ENCODE measurements around the gene AHDC1.

The AHDC1 gene

GRCh38 chr1:27596986-27597385 is 7.0 kb downstream of the AHDC1 start:
- DNase-seq = no peak

- no peak for DNase-seq
These were observed 7.7 kb downstream of the AHDC1 start for GRCh38 chr1:27596261-27596660.

GRCh38 chr1:27595597-27595996 is 8.3 kb downstream of the AHDC1 start:
- DNase-seq = no peak

GRCh38 chr1:27594564-27595510 is 9.1 kb downstream of the AHDC1 start:
- no peak for DNase-seq

GRCh38 chr1:27593678-27594563 is 10.0 kb downstream of the AHDC1 start:
- DNase-seq = no peak

GRCh38 chr1:27592931-27593677 is 10.8 kb downstream of the AHDC1 start:
- DNase-seq = no peak

GRCh38 chr1:27592232-27592930 is 11.6 kb downstream of the AHDC1 start:
- no peak for DNase-seq

GRCh38 chr1:27591622-27592021 is 12.3 kb downstream of the AHDC1 start:
- no peak for DNase-seq

- DNase-seq = no peak
These were observed 12.9 kb downstream of the AHDC1 start for GRCh38 chr1:27590917-27591508.

GRCh38 chr1:27589841-27590426 is 14.0 kb downstream of the AHDC1 start:
- no peak for DNase-seq

GRCh38 chr1:27589441-27589840 is 14.5 kb downstream of the AHDC1 start:
- DNase-seq = no peak

- no peak for DNase-seq
These were observed 15.4 kb downstream of the AHDC1 start for GRCh38 chr1:27588256-27589232.

- DNase-seq = no peak
These were observed 18.3 kb downstream of the AHDC1 start for GRCh38 chr1:27585684-27586083.

- no peak for DNase-seq
These were observed 19.5 kb downstream of the AHDC1 start for GRCh38 chr1:27584453-27584852.

- DNase-seq = no peak
These were observed 20.5 kb downstream of the AHDC1 start for GRCh38 chr1:27583479-27583878.

GRCh38 chr1:27581823-27582243 is 22.1 kb downstream of the AHDC1 start:
- no peak for DNase-seq

GRCh38 chr1:27577504-27578188 is 26.3 kb downstream of the AHDC1 start:
- no peak for DNase-seq

- no peak for DNase-seq
These were observed 27.1 kb downstream of the AHDC1 start for GRCh38 chr1:27576806-27577227.

- no peak for DNase-seq
These were observed 28.1 kb downstream of the AHDC1 start for GRCh38 chr1:27575840-27576331.

Data from effector CD8-positive, alpha-beta T cell (primary cell).